C4-2B (cell line): ENCODE measurements around the gene ERGIC1.

Source experiments
- CTCF ChIP-seq: fragments of 450-650 bp; conservative IDR thresholded peaks from 2 replicates; pipeline ENCODE4 v1.5.1; 2017; ENCODE audit warnings: mild to moderate bottlenecking
- ZFX ChIP-seq: fragments of 450-650 bp; IDR thresholded peaks from 2 replicates; pipeline ENCODE4 v1.6.1; 2017

GRCh38 chr5:172971482-172971881, 137.4 kb downstream of the ERGIC1 start:
- TF ChIP-seq CTCF (no peak), ZFX (no peak)
